ENCODE results near the gene INF2.

DNA sequence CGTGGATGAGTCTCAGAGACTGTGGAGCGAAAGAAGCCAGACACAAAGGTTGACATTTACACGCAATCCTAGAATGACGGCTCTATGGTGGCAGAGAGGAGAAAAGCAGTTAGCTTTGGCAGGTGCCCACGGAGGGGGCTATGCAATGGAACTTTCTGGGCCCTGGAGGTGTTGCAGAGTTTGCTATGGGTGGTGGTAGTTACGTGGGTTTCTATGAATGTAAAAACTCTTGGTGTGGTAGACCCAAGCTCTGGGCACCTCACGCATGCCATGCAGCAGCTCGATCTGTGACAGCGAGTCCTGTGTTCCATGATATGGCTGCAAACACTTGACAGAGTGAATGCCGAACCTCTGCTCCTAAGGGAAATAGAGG, 5.0 kb upstream of the INF2 start:
- TF ChIP-seq, protein P1, sequence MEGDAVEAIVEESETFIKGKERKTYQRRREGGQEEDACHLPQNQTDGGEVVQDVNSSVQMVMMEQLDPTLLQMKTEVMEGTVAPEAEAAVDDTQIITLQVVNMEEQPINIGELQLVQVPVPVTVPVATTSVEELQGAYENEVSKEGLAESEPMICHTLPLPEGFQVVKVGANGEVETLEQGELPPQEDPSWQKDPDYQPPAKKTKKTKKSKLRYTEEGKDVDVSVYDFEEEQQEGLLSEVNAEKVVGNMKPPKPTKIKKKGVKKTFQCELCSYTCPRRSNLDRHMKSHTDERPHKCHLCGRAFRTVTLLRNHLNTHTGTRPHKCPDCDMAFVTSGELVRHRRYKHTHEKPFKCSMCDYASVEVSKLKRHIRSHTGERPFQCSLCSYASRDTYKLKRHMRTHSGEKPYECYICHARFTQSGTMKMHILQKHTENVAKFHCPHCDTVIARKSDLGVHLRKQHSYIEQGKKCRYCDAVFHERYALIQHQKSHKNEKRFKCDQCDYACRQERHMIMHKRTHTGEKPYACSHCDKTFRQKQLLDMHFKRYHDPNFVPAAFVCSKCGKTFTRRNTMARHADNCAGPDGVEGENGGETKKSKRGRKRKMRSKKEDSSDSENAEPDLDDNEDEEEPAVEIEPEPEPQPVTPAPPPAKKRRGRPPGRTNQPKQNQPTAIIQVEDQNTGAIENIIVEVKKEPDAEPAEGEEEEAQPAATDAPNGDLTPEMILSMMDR (IDR thresholded peaks at IDR 0.05) = no peak
- no peak for TF ChIP-seq POLR2AphosphoS5 (IDR thresholded peaks at IDR 0.05)

Measured in transverse colon (tissue), 4 donors.